Vein endothelial cell (primary cell): ENCODE results near the gene AHCTF1. TPM values are rescaled to one million over a fixed set of nuclear protein-coding genes. Genes with fewer than 3 reads are reported as not detected.

Experiments used
- small RNA-seq: library from RNA; depleted of rRNA; stranded (forward); fragments of <200 nt; gene quantifications from one replicate; pipeline ENCODE3, GENCODE V24; 2012
- total RNA-seq: library from RNA; depleted of rRNA; stranded (reverse); fragments of >200 nt; gene quantifications from 2 replicates; pipeline ENCODE4 v1.2.3, GENCODE V29; 2012

The AHCTF1 gene
- 35.6 and 46.3 TPM in 2 replicates for total RNA-seq

GRCh38 chr1:246931549-246932365 is at the start of gene AHCTF1:
Gene AHCTF1, minus strand, starts transcription at chr1:246931948. Its CDS starts 13,578 bp downstream, at chr1:246918370.

Small RNA genes lying within 50 kb of the gene (small RNA-seq; reads per million reads assigned to genes)
- gene AC113174.1 (not detected), gene RF00402 (not detected)

Other genes with a start within 250 kb of the AHCTF1 start
- gene SCCPDH, start 207.5 kb downstream of the AHCTF1 start, total RNA-seq, result 39.5 and 47.4 TPM in 2 replicates
- 0.98 and 3.0 TPM in 2 replicates for gene ZNF695, start 76.1 kb upstream of the AHCTF1 start, total RNA-seq
- gene ZNF670, start 146.9 kb upstream of the AHCTF1 start, total RNA-seq, result 4.6 and 5.8 TPM in 2 replicates
- gene ZNF669, start 172.4 kb upstream of the AHCTF1 start, total RNA-seq, result 11.4 and 14.2 TPM in 2 replicates
- gene ZNF124, start 240.1 kb upstream of the AHCTF1 start, total RNA-seq, result 73.5 and 79.6 TPM in 2 replicates